GM21515 (cell line): ENCODE results near the gene WRAP53.
"Not testable (repeated sequence)": the region's sequence is repeated elsewhere in the genome, so short reads cannot be mapped to it uniquely, and the experiment has no call there.

Experiments
- ATAC-seq: cut with Tn5 transposase; IDR thresholded peaks from one replicate; pipeline ENCODE4 v1.9.1; 2021; ENCODE audit not compliant: unreplicated experiment

The WRAP53 gene

GRCh38 chr17:7687908-7688807, at the start of gene WRAP53:
WRAP53 (plus strand) TSS chr17:7688477; CDS start chr17:7688649, 172 bp downstream.
- ATAC-seq, result peak; percentile 57

- ATAC-seq, result no peak
These were observed 47.5 kb upstream of the WRAP53 start for GRCh38 chr17:7640783-7641182.

- ATAC-seq, result not testable (repeated sequence)
These were observed 46.6 kb upstream of the WRAP53 start for GRCh38 chr17:7641635-7642034.

- no peak for ATAC-seq
These were observed 43.5 kb upstream of the WRAP53 start for GRCh38 chr17:7644775-7645174.

DNA sequence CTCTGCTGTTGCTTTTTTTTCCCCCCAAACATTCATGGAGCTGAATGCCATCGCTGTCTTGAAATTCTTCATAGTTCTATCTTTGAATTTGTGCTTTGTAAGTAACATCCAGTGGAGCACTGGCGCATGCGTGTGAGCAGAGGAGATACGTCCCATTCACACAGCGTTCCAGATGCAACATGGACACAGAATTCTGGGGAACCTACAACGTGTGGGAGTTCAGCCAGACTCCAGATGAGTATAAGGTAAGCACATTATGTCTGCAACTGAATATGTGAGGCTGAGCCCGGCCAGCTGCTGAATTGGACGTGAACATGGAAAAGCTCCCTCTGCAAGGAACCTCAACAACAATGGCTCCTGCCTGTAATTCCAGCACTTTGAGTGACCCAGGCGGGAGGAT, 41.8 kb upstream of the WRAP53 start:
- ATAC-seq, result no peak

DNA sequence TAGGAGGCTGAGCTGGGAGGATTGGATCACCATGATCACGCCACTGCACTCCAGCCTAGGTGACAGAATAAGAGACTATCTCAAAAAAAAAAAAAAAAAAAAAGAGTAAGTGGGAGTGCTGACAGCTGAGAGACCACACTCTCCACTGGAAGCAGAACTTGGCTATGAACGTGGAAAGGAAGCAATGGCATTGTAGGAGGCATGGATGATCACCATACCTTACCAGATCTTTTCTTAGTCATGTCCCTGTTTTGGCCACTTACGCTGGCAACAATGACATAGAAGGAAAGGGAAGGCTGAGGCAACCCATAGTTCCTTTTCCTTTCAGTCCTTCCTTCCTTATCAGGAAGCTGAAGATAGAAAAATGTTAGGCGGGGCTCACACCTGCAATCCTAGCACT, 41.3 kb upstream of the WRAP53 start:
- no peak for ATAC-seq

DNA sequence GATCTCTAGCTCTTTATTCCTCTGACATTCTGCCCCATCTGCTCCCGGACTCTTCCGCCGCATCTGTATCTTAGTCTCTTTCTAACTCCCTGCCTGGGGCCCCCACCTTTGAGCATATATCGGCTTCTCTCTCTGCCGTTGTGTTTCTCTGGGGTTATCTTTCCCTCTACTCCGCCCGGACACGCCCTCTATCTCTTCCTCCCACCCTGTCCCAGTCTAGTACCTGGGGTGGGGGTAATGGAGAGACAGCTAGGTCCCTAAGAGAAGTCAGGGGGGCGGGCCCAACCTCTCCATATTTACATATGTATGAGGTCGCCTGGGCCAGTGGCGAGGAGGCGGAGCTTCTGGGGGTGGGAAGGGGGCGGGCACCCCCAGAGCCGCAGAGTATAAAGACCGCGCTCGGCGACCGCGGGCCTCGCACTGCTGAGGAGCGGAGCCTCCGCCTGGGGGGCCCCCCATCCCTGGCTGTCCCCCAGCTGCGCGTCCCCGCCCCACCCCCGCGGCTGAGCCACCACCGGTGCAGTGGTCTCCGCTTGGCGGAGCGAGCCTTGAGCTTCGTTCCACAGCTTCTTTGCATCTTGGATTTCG, 37.7 kb upstream of the WRAP53 start, which contains the start of gene ATP1B2:
TSS of gene ATP1B2 (plus strand) at position 418 of the 588 bp plus-strand sequence. CDS start 593 bp downstream, outside the sequence.
- no peak for ATAC-seq

GRCh38 chr17:7651097-7651664, 37.1 kb upstream of the WRAP53 start:
- no peak for ATAC-seq

- no peak for ATAC-seq
These were observed 36.5 kb upstream of the WRAP53 start for GRCh38 chr17:7651665-7652387.

DNA sequence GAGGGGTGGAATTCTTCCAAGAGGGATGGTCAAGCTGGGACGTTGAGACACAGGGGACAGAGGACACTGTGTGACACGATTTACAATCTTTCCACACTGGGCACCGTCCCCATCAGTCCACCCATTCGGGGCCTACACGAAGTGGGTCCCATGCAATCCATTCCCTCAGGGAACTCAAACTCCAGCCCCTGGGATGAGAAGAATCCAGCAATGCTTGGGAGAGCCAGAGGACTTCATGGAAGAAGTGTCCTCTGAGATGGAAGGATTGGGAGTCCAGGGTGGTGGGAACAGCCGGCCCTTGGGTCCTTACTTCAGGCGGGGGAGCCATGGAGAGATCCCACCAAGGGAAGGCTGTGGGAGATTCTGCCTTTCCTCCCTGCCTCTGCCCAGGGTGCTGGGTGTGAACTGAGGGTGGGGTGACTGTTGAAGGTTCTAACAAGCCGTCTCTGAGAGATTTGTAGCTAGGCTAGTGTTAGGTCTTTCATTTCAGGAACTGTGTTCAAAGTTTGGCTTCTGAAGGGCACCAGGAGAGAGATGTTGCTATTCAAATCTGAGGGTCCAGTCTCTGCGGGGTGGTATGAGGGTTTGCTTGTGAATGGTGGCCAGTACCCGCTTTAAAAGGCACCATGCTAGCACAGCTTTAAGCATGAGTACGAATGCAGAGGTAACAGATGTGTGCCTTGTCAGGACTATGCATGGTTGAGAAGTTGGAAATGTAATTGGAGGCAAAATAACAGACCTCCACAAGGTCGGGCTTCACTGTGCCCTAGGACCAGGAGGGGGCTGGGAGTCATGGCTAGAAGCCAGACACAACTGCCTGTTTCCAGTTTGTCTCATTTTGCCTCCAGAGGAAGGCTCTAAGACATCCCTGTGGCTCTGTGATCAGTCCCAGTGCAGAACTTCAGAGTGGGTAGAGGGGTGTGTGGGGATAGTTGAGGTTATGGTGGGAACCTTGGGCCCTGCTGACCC, 35.6 kb upstream of the WRAP53 start:
- ATAC-seq, result no peak

GRCh38 chr17:7654832-7655540, 33.3 kb upstream of the WRAP53 start:
- no peak for ATAC-seq

DNA sequence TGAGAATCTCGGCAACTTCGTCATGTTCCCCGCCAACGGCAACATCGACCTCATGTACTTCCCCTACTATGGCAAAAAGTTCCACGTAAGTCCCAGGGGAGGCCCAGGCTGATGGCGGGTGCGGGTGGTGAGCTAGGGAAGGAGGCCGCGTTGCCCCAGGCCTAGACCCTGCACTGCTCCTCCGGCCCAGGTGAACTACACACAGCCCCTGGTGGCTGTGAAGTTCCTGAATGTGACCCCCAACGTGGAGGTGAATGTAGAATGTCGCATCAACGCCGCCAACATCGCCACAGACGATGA, 32.8 kb upstream of the WRAP53 start:
- no peak for ATAC-seq

GRCh38 chr17:7656958-7657609, 31.2 kb upstream of the WRAP53 start:
- no peak for ATAC-seq

GRCh38 chr17:7667656-7668406, 20.4 kb upstream of the WRAP53 start:
- no peak for ATAC-seq

GRCh38 chr17:7668482-7668881, 19.8 kb upstream of the WRAP53 start:
- ATAC-seq, result no peak

GRCh38 chr17:7673239-7673638, 15.0 kb upstream of the WRAP53 start:
- no peak for ATAC-seq

DNA sequence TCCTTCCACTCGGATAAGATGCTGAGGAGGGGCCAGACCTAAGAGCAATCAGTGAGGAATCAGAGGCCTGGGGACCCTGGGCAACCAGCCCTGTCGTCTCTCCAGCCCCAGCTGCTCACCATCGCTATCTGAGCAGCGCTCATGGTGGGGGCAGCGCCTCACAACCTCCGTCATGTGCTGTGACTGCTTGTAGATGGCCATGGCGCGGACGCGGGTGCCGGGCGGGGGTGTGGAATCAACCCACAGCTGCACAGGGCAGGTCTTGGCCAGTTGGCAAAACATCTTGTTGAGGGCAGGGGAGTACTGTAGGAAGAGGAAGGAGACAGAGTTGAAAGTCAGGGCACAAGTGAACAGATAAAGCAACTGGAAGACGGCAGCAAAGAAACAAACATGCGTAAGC, 13.3 kb upstream of the WRAP53 start:
- no peak for ATAC-seq

DNA sequence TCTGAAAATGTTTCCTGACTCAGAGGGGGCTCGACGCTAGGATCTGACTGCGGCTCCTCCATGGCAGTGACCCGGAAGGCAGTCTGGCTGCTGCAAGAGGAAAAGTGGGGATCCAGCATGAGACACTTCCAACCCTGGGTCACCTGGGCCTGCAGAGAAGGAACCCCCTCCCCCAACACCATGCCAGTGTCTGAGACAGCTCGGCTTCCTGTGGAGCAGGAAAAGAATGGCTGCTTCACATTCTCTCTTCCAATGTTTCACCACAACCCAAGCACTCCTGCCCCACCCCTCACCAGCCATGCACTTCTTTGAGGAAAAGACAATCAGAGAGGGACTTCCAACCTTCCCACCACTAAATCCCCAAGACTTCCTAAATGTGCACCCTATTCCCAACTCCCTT, 11.7 kb upstream of the WRAP53 start:
- ATAC-seq, result no peak
